Measurements from ENCODE around the gene BRIP1. TPM values are rescaled to one million over a fixed set of nuclear protein-coding genes. Genes with fewer than 3 reads are reported as not detected.
"Not testable (repeated sequence)": the region's sequence is repeated elsewhere in the genome, so short reads cannot be mapped to it uniquely, and the experiment has no call there.

BRIP1 gene
- total RNA-seq, 2 donors from 2014 or later = 24.2 to 25.5 TPM

GRCh38 chr17:61728297-61728836 is 135.0 kb downstream of the BRIP1 start:
- Mint-ChIP-seq H3K27me3 (ENCODE audit: insufficient read depth) (no peaks in the 10 kb centered on the region), H3K27ac (no peak overlapping the region), H3K4me1 (peaks cover under 1% of the 10 kb centered on the region), H3K4me3 (no peak overlapping the region), H3K36me3 (ENCODE audit: low read depth) (peaks cover 17% of the 10 kb centered on the region), H3K9me3 (no peaks in the 10 kb centered on the region)
- H3K9me3 ChIP-seq (ENCODE audit: control insufficient read depth, low read length) = no peaks in the 10 kb centered on the region
- no peak overlapping the region for H3K9ac ChIP-seq (ENCODE audit: extremely low read depth, low read length, poor library complexity, severe bottlenecking)
- H3K36me3 ChIP-seq (ENCODE audit: control insufficient read depth, insufficient read depth, low read length) = no peaks in the 10 kb centered on the region
- DNase-seq = no peak
- no peak overlapping the region for H3K4me3 ChIP-seq (ENCODE audit: low read length)
- peaks cover under 1% of the 10 kb centered on the region for H3K4me1 ChIP-seq (ENCODE audit: control insufficient read depth, insufficient read depth, low read length)
- no peak overlapping the region for H3K27ac ChIP-seq (ENCODE audit: low read depth, low read length)
- WGBS, 2 experiments (ENCODE audit: insufficient coverage in 1 of 2, insufficient read length in 1 of 2) = 96 to 100% methylated on average over 3 of the region's 3 CpGs
- no peak for TF ChIP-seq CTCF (conservative IDR thresholded peaks at IDR 0.05)
- H3K27me3 ChIP-seq (ENCODE audit: control insufficient read depth, insufficient read depth, low read length, poor library complexity, severe bottlenecking) = no peaks in the 10 kb centered on the region

- not testable (repeated sequence) for H3K4me3 ChIP-seq (ENCODE audit: low read length); H3K4me1 ChIP-seq (ENCODE audit: control insufficient read depth, insufficient read depth, low read length); H3K27ac Mint-ChIP-seq; H3K9ac ChIP-seq (ENCODE audit: extremely low read depth, low read length, poor library complexity, severe bottlenecking); H3K36me3 ChIP-seq (ENCODE audit: control insufficient read depth, insufficient read depth, low read length); DNase-seq; H3K27me3 Mint-ChIP-seq (ENCODE audit: insufficient read depth); H3K9me3 ChIP-seq (ENCODE audit: control insufficient read depth, low read length); H3K4me1 Mint-ChIP-seq; H3K9me3 Mint-ChIP-seq; H3K27ac ChIP-seq (ENCODE audit: low read depth, low read length); H3K27me3 ChIP-seq (ENCODE audit: control insufficient read depth, insufficient read depth, low read length, poor library complexity, severe bottlenecking); H3K4me3 Mint-ChIP-seq
- 98 to 100% methylated on average over 4 to 8 of the region's 8 CpGs for WGBS, 2 experiments (ENCODE audit: insufficient coverage in 1 of 2, insufficient read length in 1 of 2)
- H3K36me3 Mint-ChIP-seq (ENCODE audit: low read depth) = peaks cover 17% of the 10 kb centered on the region
Observed at GRCh38 chr17:61727798-61728197, 135.5 kb downstream of the BRIP1 start.

- WGBS, 2 experiments (ENCODE audit: insufficient coverage in 1 of 2, insufficient read length in 1 of 2) = 92% methylated on average over 1 of the region's 2 CpGs; no CpG with 5 or more reads in 1 of the 2 experiments
- no peak overlapping the region for H3K9ac ChIP-seq (ENCODE audit: extremely low read depth, low read length, poor library complexity, severe bottlenecking)
- no peaks in the 10 kb centered on the region for H3K36me3 ChIP-seq (ENCODE audit: control insufficient read depth, insufficient read depth, low read length)
- H3K27ac Mint-ChIP-seq = no peak overlapping the region
- TF ChIP-seq CTCF (conservative IDR thresholded peaks at IDR 0.05) = no peak
- peaks cover 3% of the 10 kb centered on the region for H3K4me1 ChIP-seq (ENCODE audit: control insufficient read depth, insufficient read depth, low read length)
- no peaks in the 10 kb centered on the region for H3K27me3 Mint-ChIP-seq (ENCODE audit: insufficient read depth)
- no peaks in the 10 kb centered on the region for H3K9me3 Mint-ChIP-seq
- peaks cover 21% of the 10 kb centered on the region for H3K36me3 Mint-ChIP-seq (ENCODE audit: low read depth)
- no peaks in the 10 kb centered on the region for H3K9me3 ChIP-seq (ENCODE audit: control insufficient read depth, low read length)
- peaks cover 3% of the 10 kb centered on the region for H3K4me1 Mint-ChIP-seq
- no peak overlapping the region for H3K4me3 ChIP-seq (ENCODE audit: low read length)
- H3K4me3 Mint-ChIP-seq = no peak overlapping the region
- H3K27me3 ChIP-seq (ENCODE audit: control insufficient read depth, insufficient read depth, low read length, poor library complexity, severe bottlenecking) = no peaks in the 10 kb centered on the region
- DNase-seq = no peak
- no peak overlapping the region for H3K27ac ChIP-seq (ENCODE audit: low read depth, low read length)
Observed at GRCh38 chr17:61726977-61727376, 136.4 kb downstream of the BRIP1 start.

- Histone ChIP-seq H3K4me1 (ENCODE audit: control insufficient read depth, insufficient read depth, low read length) (peaks cover 3% of the 10 kb centered on the region), H3K27ac (ENCODE audit: low read depth, low read length) (no peak overlapping the region), H3K36me3 (ENCODE audit: control insufficient read depth, insufficient read depth, low read length) (no peaks in the 10 kb centered on the region), H3K9ac (ENCODE audit: extremely low read depth, low read length, poor library complexity, severe bottlenecking) (no peak overlapping the region), H3K27me3 (ENCODE audit: control insufficient read depth, insufficient read depth, low read length, poor library complexity, severe bottlenecking) (no peaks in the 10 kb centered on the region), H3K4me3 (ENCODE audit: low read length) (no peak overlapping the region), H3K9me3 (ENCODE audit: control insufficient read depth, low read length) (no peaks in the 10 kb centered on the region)
- no peak overlapping the region for H3K27ac Mint-ChIP-seq
- no peak for DNase-seq
- H3K9me3 Mint-ChIP-seq = no peaks in the 10 kb centered on the region
- WGBS, 2 experiments (ENCODE audit: insufficient coverage in 1 of 2, insufficient read length in 1 of 2) = 83% methylated on average over 1 of the region's 1 CpG; no CpG with 5 or more reads in 1 of the 2 experiments
- H3K4me3 Mint-ChIP-seq = no peak overlapping the region
- peaks cover 3% of the 10 kb centered on the region for H3K4me1 Mint-ChIP-seq
- peaks cover 23% of the 10 kb centered on the region for H3K36me3 Mint-ChIP-seq (ENCODE audit: low read depth)
- no peaks in the 10 kb centered on the region for H3K27me3 Mint-ChIP-seq (ENCODE audit: insufficient read depth)
- no peak for TF ChIP-seq CTCF (conservative IDR thresholded peaks at IDR 0.05)
Observed at GRCh38 chr17:61724777-61725176, 138.6 kb downstream of the BRIP1 start.
